GM23248 (cell line): ENCODE results near the gene ADAMTSL3.

Experiments
- EZH2 ChIP-seq: fragments of 200-600 bp; sonication (generic); IDR thresholded peaks from 2 replicates; pipeline ENCODE4 v1.6.1; 2018; ENCODE audit warnings: antibody characterized with exemption, mild to moderate bottlenecking; ENCODE audit not compliant: insufficient read depth, poor library complexity, severe bottlenecking
- EZH2phosphoT487 ChIP-seq: fragments of 200-600 bp; sonication (generic); IDR thresholded peaks from 2 replicates; pipeline ENCODE4 v1.6.1; 2018; ENCODE audit warnings: antibody characterized with exemption, moderate library complexity, mild to moderate bottlenecking, low read depth; ENCODE audit not compliant: insufficient read depth

GRCh38 chr15:83919978-83920510, 266.1 kb downstream of the ADAMTSL3 start:
- no peak for TF ChIP-seq EZH2
- no peak for TF ChIP-seq EZH2phosphoT487
